ENCODE data around the gene FGFR2.

Gene FGFR2

GRCh38 chr10:121614613-121615434 lies 16.6 kb upstream of the FGFR2 start:
- Histone ChIP-seq H3K36me3 (ENCODE audit: control insufficient read depth, low read length) (no peaks in the 10 kb centered on the region), H3K4me2 (ENCODE audit: low read length) (no peak overlapping the region), H3K27me3 (ENCODE audit: control insufficient read depth, low read length) (no peaks in the 10 kb centered on the region), H3K9me2 (replicated peaks; ENCODE audit: control insufficient read depth, low read length) (no peaks in the 10 kb centered on the region), H3K79me2 (ENCODE audit: control insufficient read depth, low read length) (no peaks in the 10 kb centered on the region), H3K4me3 (ENCODE audit: low read length) (no peak overlapping the region), H3K4me1 (ENCODE audit: control insufficient read depth, low read length) (no peaks in the 10 kb centered on the region), H3K9me3 (ENCODE audit: control insufficient read depth, insufficient read depth, low read length) (no peaks in the 10 kb centered on the region), H3K27ac (ENCODE audit: low read depth, low read length) (no peak overlapping the region), H4K20me1 (ENCODE audit: control insufficient read depth, insufficient read depth, low read depth, low read length) (no peaks in the 10 kb centered on the region), H3F3A (ENCODE audit: control insufficient read depth, insufficient read depth) (no peaks in the 10 kb centered on the region)
- TF ChIP-seq CTCF (IDR thresholded peaks at IDR 0.05; ENCODE audit: low read depth, low read length, poor library complexity, severe bottlenecking): no peak
- no peak for TF ChIP-seq EZH2phosphoT487 (IDR thresholded peaks at IDR 0.05; ENCODE audit: borderline replicate concordance, low read length)

- H3K27me3 ChIP-seq (ENCODE audit: control insufficient read depth, low read length): no peaks in the 10 kb centered on the region
- no peak for TF ChIP-seq CTCF (IDR thresholded peaks at IDR 0.05; ENCODE audit: low read depth, low read length, poor library complexity, severe bottlenecking)
- no peak for TF ChIP-seq EZH2phosphoT487 (IDR thresholded peaks at IDR 0.05; ENCODE audit: borderline replicate concordance, low read length)
Measured at GRCh38 chr10:121613456-121613855, 15.2 kb upstream of the FGFR2 start.

GRCh38 chr10:121611393-121612159 lies 13.3 kb upstream of the FGFR2 start:
- TF ChIP-seq CTCF (IDR thresholded peaks at IDR 0.05; ENCODE audit: low read depth, low read length, poor library complexity, severe bottlenecking): no peak
- H3K27ac ChIP-seq (ENCODE audit: low read depth, low read length): no peak overlapping the region
- no peaks in the 10 kb centered on the region for H4K20me1 ChIP-seq (ENCODE audit: control insufficient read depth, insufficient read depth, low read depth, low read length)
- no peaks in the 10 kb centered on the region for H3K27me3 ChIP-seq (ENCODE audit: control insufficient read depth, low read length)
- no peaks in the 10 kb centered on the region for H3K4me1 ChIP-seq (ENCODE audit: control insufficient read depth, low read length)
- H3K9me2 ChIP-seq (replicated peaks; ENCODE audit: control insufficient read depth, low read length): no peaks in the 10 kb centered on the region
- no peaks in the 10 kb centered on the region for H3F3A ChIP-seq (ENCODE audit: control insufficient read depth, insufficient read depth)
- H3K36me3 ChIP-seq (ENCODE audit: control insufficient read depth, low read length): no peaks in the 10 kb centered on the region
- H3K4me3 ChIP-seq (ENCODE audit: low read length): no peak overlapping the region
- H3K9me3 ChIP-seq (ENCODE audit: control insufficient read depth, insufficient read depth, low read length): no peaks in the 10 kb centered on the region
- no peak overlapping the region for H3K4me2 ChIP-seq (ENCODE audit: low read length)
- no peaks in the 10 kb centered on the region for H3K79me2 ChIP-seq (ENCODE audit: control insufficient read depth, low read length)

More at GRCh38 chr10:121613456-121613855, 15.2 kb upstream of the FGFR2 start:
- H3K4me3 ChIP-seq (ENCODE audit: low read length): no peak overlapping the region
- no peaks in the 10 kb centered on the region for H3K9me3 ChIP-seq (ENCODE audit: control insufficient read depth, insufficient read depth, low read length)
- no peak overlapping the region for H3K27ac ChIP-seq (ENCODE audit: low read depth, low read length)
- no peaks in the 10 kb centered on the region for H3F3A ChIP-seq (ENCODE audit: control insufficient read depth, insufficient read depth)
- no peaks in the 10 kb centered on the region for H3K4me1 ChIP-seq (ENCODE audit: control insufficient read depth, low read length)
- H3K4me2 ChIP-seq (ENCODE audit: low read length): no peak overlapping the region
- H3K79me2 ChIP-seq (ENCODE audit: control insufficient read depth, low read length): no peaks in the 10 kb centered on the region
- H3K9me2 ChIP-seq (replicated peaks; ENCODE audit: control insufficient read depth, low read length): no peaks in the 10 kb centered on the region
- H4K20me1 ChIP-seq (ENCODE audit: control insufficient read depth, insufficient read depth, low read depth, low read length): no peaks in the 10 kb centered on the region
- no peaks in the 10 kb centered on the region for H3K36me3 ChIP-seq (ENCODE audit: control insufficient read depth, low read length)
